Measurements from ENCODE around the gene ARPC4. TPM values are rescaled to one million over a fixed set of nuclear protein-coding genes. Genes with fewer than 3 reads are reported as not detected.

Gene ARPC4
- total and polyA plus RNA-seq, 11 donors, result 30.0 to 151 (median 79.7) TPM

DNA sequence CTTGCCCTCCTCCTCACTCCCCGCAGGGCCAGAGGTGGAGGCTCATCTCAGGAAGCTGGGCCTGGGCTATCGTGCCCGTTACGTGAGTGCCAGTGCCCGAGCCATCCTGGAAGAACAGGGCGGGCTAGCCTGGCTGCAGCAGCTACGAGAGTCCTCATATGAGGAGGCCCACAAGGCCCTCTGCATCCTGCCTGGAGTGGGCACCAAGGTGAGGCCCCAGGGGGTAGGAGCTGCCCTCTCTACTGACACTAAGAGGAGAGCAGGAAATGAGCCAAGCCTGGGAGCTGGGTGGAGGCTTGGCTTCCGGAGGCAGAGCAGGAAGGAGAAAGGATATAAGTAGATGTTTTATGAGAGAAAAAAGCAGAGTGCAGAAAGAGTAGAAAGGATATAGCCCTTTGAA, 38.2 kb upstream of the ARPC4 start:
- DNase-seq (no peak), ATAC-seq (no peak)
- Histone ChIP-seq H3K36me3 (peaks cover 0 to 80% (median 63%) of the 10 kb centered on the region in 9 donors), H3K9me3 (no peaks in the 10 kb centered on the region), H3K27ac (peak overlapping the region in 7 of 12 donors; percentile 0 to 63 (median 40)), H3K4me3 (no peak overlapping the region), H3K4me1 (peaks cover 4 to 35% (median 22%) of the 10 kb centered on the region in 12 donors), H3K27me3 (no peaks in the 10 kb centered on the region)
- no peak for TF ChIP-seq CTCF (IDR thresholded peaks at IDR 0.05)
- no peak for TF ChIP-seq POLR2A (IDR thresholded peaks at IDR 0.05)
- intact Hi-C loops (cut with DNase I), result loop anchor here in 3 of 10 donors (5.0 kb wide), 2 partner anchors 33 to 38 kb away; partner anchors contain the start of genes ARPC4 (in 2 of the 3) and TADA3 (in 2 of the 3)
- 55 to 72% (median 66%) methylated on average over 4 to 8 of the region's 8 CpGs for WGBS, 4 donors

- ATAC-seq (no peak), DNase-seq (no peak)
- no peaks in the 10 kb centered on the region for H3K27me3 ChIP-seq
- intact Hi-C loops (cut with DNase I), result no loop called here
- H3K4me1 ChIP-seq, result peaks cover 0 to 17% (median 9%) of the 10 kb centered on the region in 12 donors
- H3K9me3 ChIP-seq, result no peaks in the 10 kb centered on the region
- 88 to 94% (median 93%) methylated on average over 4 to 13 of the region's 13 CpGs for WGBS, 4 donors
- peaks cover 0 to 92% (median 75%) of the 10 kb centered on the region in 9 donors for H3K36me3 ChIP-seq
- H3K27ac ChIP-seq, result no peak overlapping the region
- H3K4me3 ChIP-seq, result no peak overlapping the region
- TF ChIP-seq POLR2A (IDR thresholded peaks at IDR 0.05) (no peak), CTCF (IDR thresholded peaks at IDR 0.05) (no peak)
Measured at GRCh38 chr3:9757427-9757826, 35.5 kb upstream of the ARPC4 start.

DNA sequence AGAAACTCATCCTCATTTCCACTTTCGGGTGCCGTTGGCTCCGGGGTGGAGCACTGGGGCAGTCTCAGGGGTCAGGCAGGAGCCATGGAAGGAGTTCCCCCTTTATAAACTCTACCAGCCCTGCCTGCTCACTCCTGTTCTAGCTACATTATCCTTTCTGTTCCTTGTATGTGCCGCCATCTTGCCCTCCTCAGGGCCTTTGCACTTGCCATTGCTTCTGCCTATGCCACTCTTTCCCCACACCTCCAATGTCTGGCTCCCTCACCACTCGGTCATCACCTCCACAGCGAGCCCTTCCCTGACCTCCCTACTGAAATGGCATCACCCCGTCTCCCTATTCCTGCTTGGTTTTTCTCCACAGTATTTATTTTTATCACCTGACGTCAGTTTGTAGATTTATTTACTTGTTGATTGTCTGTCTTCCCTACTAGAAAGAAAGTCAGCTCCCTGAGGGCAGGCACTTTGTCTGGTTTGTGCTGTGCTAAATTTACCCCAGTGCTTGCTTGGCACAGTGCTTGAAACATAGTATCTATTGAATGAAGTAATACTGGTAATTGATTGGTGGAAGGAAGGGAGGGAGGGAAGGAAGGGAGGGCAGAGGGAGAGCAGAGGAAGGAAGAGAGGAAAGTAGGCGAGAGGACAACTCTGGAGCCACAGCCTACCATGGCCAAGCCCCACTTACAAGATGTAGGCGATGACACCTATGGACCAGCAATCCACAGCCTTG, 31.9 kb upstream of the ARPC4 start:
- intact Hi-C loops (cut with DNase I), result no loop called here
- Histone ChIP-seq H3K36me3 (peaks cover 0 to 95% (median 69%) of the 10 kb centered on the region in 9 donors), H3K27me3 (no peaks in the 10 kb centered on the region), H3K4me1 (no peaks in the 10 kb centered on the region), H3K9me3 (no peaks in the 10 kb centered on the region), H3K27ac (no peak overlapping the region), H3K4me3 (no peak overlapping the region)
- TF ChIP-seq CTCF (IDR thresholded peaks at IDR 0.05), result no peak
- no peak for TF ChIP-seq POLR2A (IDR thresholded peaks at IDR 0.05)
- WGBS, 4 donors, result 95 to 97% (median 95%) methylated on average over 10 of the region's 10 CpGs
- no peak for ATAC-seq
- DNase-seq, result no peak

- no peaks in the 10 kb centered on the region for H3K9me3 ChIP-seq
- H3K36me3 ChIP-seq, result peaks cover 0 to 90% (median 62%) of the 10 kb centered on the region in 9 donors
Measured at GRCh38 chr3:9761919-9762318, 31.0 kb upstream of the ARPC4 start.

More at GRCh38 chr3:9761919-9762318, 31.0 kb upstream of the ARPC4 start:
- Histone ChIP-seq H3K27ac (no peak overlapping the region), H3K4me3 (no peak overlapping the region), H3K27me3 (no peaks in the 10 kb centered on the region), H3K4me1 (peaks cover 0 to 5% (median 3%) of the 10 kb centered on the region in 12 donors)
- intact Hi-C loops (cut with DNase I), result no loop called here
- WGBS, 4 donors, result 93 to 98% (median 96%) methylated on average over 5 of the region's 5 CpGs
- no peak for ATAC-seq
- DNase-seq, result no peak
- TF ChIP-seq POLR2A (IDR thresholded peaks at IDR 0.05) (no peak), CTCF (IDR thresholded peaks at IDR 0.05) (no peak)

Data from heart left ventricle (tissue), 16 donors.